GM19025 (cell line): ENCODE data around the gene XAGE3.
"Not testable (repeated sequence)": the region's sequence is repeated elsewhere in the genome, so short reads cannot be mapped to it uniquely, and the experiment has no call there.

ENCODE experiments used
- ATAC-seq: cut with Tn5 transposase; IDR thresholded peaks from one replicate; pipeline ENCODE4 v1.9.1; 2021; ENCODE audit warnings: mild to moderate bottlenecking, low read depth, moderate library complexity; ENCODE audit not compliant: unreplicated experiment

Gene XAGE3

GRCh38 chrX:52852110-52852860 lies 15.6 kb downstream of the XAGE3 start:
- ATAC-seq = no peak

GRCh38 chrX:52843619-52844018 lies 24.3 kb downstream of the XAGE3 start:
- not testable (repeated sequence) for ATAC-seq

- no peak for ATAC-seq
These were observed 28.7 kb downstream of the XAGE3 start for GRCh38 chrX:52839137-52839536.

GRCh38 chrX:52830551-52830950 lies 37.3 kb downstream of the XAGE3 start:
- ATAC-seq = no peak

GRCh38 chrX:52824608-52825007 lies 43.3 kb downstream of the XAGE3 start:
- ATAC-seq = no peak

GRCh38 chrX:52821079-52821760 lies 46.7 kb downstream of the XAGE3 start:
- ATAC-seq = no peak

GRCh38 chrX:52819788-52820187 lies 48.1 kb downstream of the XAGE3 start:
- no peak for ATAC-seq
